Measurements from ENCODE around the gene BTBD18. TPM values are rescaled to one million over a fixed set of nuclear protein-coding genes. Genes with fewer than 3 reads are reported as not detected.
"Not testable (repeated sequence)": the region's sequence is repeated elsewhere in the genome, so short reads cannot be mapped to it uniquely, and the experiment has no call there.

BTBD18 gene
- total RNA-seq, 1 donor from 2014 or later: not detected

- peaks cover 16% of the 10 kb centered on the region for H3K4me1 Mint-ChIP-seq (ENCODE audit: low read depth, unreplicated experiment)
- H3K27ac Mint-ChIP-seq (ENCODE audit: unreplicated experiment): peak overlapping the region; percentile 95
- H3K4me3 Mint-ChIP-seq (ENCODE audit: unreplicated experiment): peak overlapping the region; percentile 99
- TF ChIP-seq, protein P1, sequence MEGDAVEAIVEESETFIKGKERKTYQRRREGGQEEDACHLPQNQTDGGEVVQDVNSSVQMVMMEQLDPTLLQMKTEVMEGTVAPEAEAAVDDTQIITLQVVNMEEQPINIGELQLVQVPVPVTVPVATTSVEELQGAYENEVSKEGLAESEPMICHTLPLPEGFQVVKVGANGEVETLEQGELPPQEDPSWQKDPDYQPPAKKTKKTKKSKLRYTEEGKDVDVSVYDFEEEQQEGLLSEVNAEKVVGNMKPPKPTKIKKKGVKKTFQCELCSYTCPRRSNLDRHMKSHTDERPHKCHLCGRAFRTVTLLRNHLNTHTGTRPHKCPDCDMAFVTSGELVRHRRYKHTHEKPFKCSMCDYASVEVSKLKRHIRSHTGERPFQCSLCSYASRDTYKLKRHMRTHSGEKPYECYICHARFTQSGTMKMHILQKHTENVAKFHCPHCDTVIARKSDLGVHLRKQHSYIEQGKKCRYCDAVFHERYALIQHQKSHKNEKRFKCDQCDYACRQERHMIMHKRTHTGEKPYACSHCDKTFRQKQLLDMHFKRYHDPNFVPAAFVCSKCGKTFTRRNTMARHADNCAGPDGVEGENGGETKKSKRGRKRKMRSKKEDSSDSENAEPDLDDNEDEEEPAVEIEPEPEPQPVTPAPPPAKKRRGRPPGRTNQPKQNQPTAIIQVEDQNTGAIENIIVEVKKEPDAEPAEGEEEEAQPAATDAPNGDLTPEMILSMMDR (IDR thresholded peaks at IDR 0.05; ENCODE audit: partially characterized antibody, unreplicated experiment): no peak
- H3K9me3 Mint-ChIP-seq (ENCODE audit: unreplicated experiment): peaks cover 2% of the 10 kb centered on the region
- H3K27me3 Mint-ChIP-seq (ENCODE audit: unreplicated experiment): peaks cover 2% of the 10 kb centered on the region
- DNase-seq: no peak
- H3K36me3 Mint-ChIP-seq (ENCODE audit: unreplicated experiment): peaks cover 8% of the 10 kb centered on the region
Measured at GRCh38 chr11:57713835-57714234, 37.8 kb downstream of the BTBD18 start.

DNA sequence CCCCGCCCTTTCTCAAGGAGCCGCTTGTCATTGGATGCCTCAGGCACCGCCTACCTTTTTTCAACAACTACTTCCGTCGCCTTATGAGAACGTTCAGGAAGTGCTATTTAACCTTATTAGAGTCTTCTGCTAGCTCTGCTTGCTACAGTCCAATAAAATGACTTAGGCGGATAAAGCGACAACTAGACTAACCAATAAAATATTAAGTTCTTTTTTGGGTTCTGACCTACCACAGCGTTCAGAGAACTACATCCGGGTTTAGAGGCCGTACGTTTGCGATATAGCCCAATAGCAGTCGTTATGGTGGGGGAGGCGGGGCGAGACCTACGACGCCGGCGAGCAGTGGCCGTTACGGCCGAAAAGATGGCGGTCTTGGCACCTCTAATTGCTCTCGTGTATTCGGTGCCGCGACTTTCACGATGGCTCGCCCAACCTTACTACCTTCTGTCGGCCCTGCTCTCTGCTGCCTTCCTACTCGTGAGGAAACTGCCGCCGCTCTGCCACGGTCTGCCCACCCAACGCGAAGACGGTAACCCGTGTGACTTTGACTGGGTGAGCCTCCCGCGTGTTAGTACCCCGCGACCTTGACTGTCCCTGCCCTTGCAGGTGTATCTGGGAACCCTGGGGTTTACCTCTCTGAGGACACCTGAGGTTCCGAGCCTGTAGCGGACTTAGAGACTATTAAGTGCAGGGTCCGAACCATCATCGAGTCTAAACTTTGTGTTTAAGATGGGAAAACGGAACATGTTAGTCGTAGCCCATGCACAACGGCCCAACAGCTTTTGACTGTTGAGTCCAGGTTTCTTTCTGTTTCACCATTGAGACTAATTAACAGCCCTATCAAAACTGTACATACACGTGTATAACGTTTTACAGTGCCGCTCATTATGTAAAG lies 39.1 kb downstream of the BTBD18 start, which contains the start of gene TMX2:
Gene TMX2 (plus strand): TSS at position 338 of the 895 bp plus-strand sequence. CDS start 26 bp downstream, at position 364.
- H3K36me3 Mint-ChIP-seq (ENCODE audit: unreplicated experiment): no peaks in the 10 kb centered on the region
- peaks cover 2% of the 10 kb centered on the region for H3K9me3 Mint-ChIP-seq (ENCODE audit: unreplicated experiment)
- peaks cover 2% of the 10 kb centered on the region for H3K27me3 Mint-ChIP-seq (ENCODE audit: unreplicated experiment)
- H3K4me3 Mint-ChIP-seq (ENCODE audit: unreplicated experiment): peak within 1 kb of the TSS; percentile 99
- DNase-seq: peak; percentile 89
- peaks cover 16% of the 10 kb centered on the region for H3K4me1 Mint-ChIP-seq (ENCODE audit: low read depth, unreplicated experiment)
- peak within 1 kb of the TSS; percentile 95 for H3K27ac Mint-ChIP-seq (ENCODE audit: unreplicated experiment)
- TF ChIP-seq, protein P1 (IDR thresholded peaks at IDR 0.05; ENCODE audit: partially characterized antibody, unreplicated experiment): no peak

GRCh38 chr11:57711414-57712255 lies 40.0 kb downstream of the BTBD18 start, which contains the start of gene MED19:
Gene MED19, minus strand, starts transcription at chr11:57712215. Its CDS starts 36 bp downstream, at chr11:57712179.
- Mint-ChIP-seq H3K27ac (ENCODE audit: unreplicated experiment) (peak within 1 kb of the TSS; percentile 95), H3K4me1 (ENCODE audit: low read depth, unreplicated experiment) (peaks cover 16% of the 10 kb centered on the region), H3K9me3 (ENCODE audit: unreplicated experiment) (peaks cover 2% of the 10 kb centered on the region), H3K36me3 (ENCODE audit: unreplicated experiment) (no peaks in the 10 kb centered on the region), H3K4me3 (ENCODE audit: unreplicated experiment) (peak within 1 kb of the TSS; percentile 99), H3K27me3 (ENCODE audit: unreplicated experiment) (peaks cover 2% of the 10 kb centered on the region)
- DNase-seq: peak; percentile 80
- TF ChIP-seq, protein P1 (IDR thresholded peaks at IDR 0.05; ENCODE audit: partially characterized antibody, unreplicated experiment): no peak

GRCh38 chr11:57709802-57710367 lies 41.7 kb downstream of the BTBD18 start:
- Mint-ChIP-seq H3K4me1 (ENCODE audit: low read depth, unreplicated experiment) (peaks cover 16% of the 10 kb centered on the region), H3K27ac (ENCODE audit: unreplicated experiment) (no peak overlapping the region), H3K9me3 (ENCODE audit: unreplicated experiment) (peaks cover 2% of the 10 kb centered on the region), H3K27me3 (ENCODE audit: unreplicated experiment) (peaks cover 2% of the 10 kb centered on the region), H3K4me3 (ENCODE audit: unreplicated experiment) (no peak overlapping the region), H3K36me3 (ENCODE audit: unreplicated experiment) (no peaks in the 10 kb centered on the region)
- DNase-seq: no peak
- TF ChIP-seq, protein P1 (IDR thresholded peaks at IDR 0.05; ENCODE audit: partially characterized antibody, unreplicated experiment): no peak

GRCh38 chr11:57705432-57705831 lies 46.2 kb downstream of the BTBD18 start:
- not testable (repeated sequence) for H3K4me3 Mint-ChIP-seq (ENCODE audit: unreplicated experiment); H3K9me3 Mint-ChIP-seq (ENCODE audit: unreplicated experiment); H3K27ac Mint-ChIP-seq (ENCODE audit: unreplicated experiment); H3K4me1 Mint-ChIP-seq (ENCODE audit: low read depth, unreplicated experiment); H3K36me3 Mint-ChIP-seq (ENCODE audit: unreplicated experiment); DNase-seq; H3K27me3 Mint-ChIP-seq (ENCODE audit: unreplicated experiment)

Measured in glutamatergic neuron (in vitro differentiated cells).